Panc1 (cell line): ENCODE measurements around the gene CPT2. TPM values are rescaled to one million over a fixed set of nuclear protein-coding genes. Genes with fewer than 3 reads are reported as not detected.
A peak's percentile ranks its signal among the peaks of the same experiment; 100 is the strongest.

Experiments used
- ATAC-seq: fragments of 200-7000 bp; cut with Tn5 transposase; 2 replicates; pipeline ENCODE4 v1.9.1; 2020; ENCODE audit warnings: mild to moderate bottlenecking, moderate library complexity
- Bru-seq: library from RNA; stranded (reverse); fragments of 400-500 nt; gene quantifications from one replicate; lab custom pipeline; 2021; lab: Mats Ljungman, UMichigan
- BruChase-seq, 2 experiments: library from RNA; stranded (reverse); fragments of 400-500 nt; gene quantifications; one replicate each; lab custom pipeline; 2021; lab: Mats Ljungman, UMichigan
- BruUV-seq: library from RNA; stranded (reverse); fragments of 400-500 nt; replicated peaks from 2 replicates; lab custom pipeline; 2021; lab: Mats Ljungman, UMichigan
- CTCF ChIA-PET: fragments of 300-600 bp; sonication (Branson Sonifier 250); formaldehyde crosslinking; loops from one replicate; lab custom pipeline; 2022; ENCODE audit warnings: antibody characterized with exemption; lab: Charles Lee
- POLR2A ChIA-PET: fragments of 300-600 bp; sonication (Branson Sonifier 250); formaldehyde crosslinking; loops from one replicate; lab custom pipeline; 2022; ENCODE audit warnings: antibody characterized with exemption; lab: Charles Lee
- DNase-seq: peaks from one replicate; pipeline ENCODE4 v3.0.0-alpha.2; 2010; ENCODE audit warnings: low read depth, low spot score
- H3K27ac ChIP-seq: 2 replicates; pipeline ENCODE4 v1.5.1; 2011; ENCODE audit warnings: mild to moderate bottlenecking, low read length, inconsistent platforms
- H3K27me3 ChIP-seq: fragments of 200-500 bp; sonication (Bioruptor generic); 2 replicates; pipeline ENCODE4 v1.6.0; 2014; ENCODE audit warnings: low read length, inconsistent platforms; ENCODE audit not compliant: control insufficient read depth, insufficient read depth
- H3K36me3 ChIP-seq: fragments of 200-500 bp; sonication (Bioruptor generic); 2 replicates; pipeline ENCODE4 v1.5.1; 2014; ENCODE audit warnings: inconsistent platforms, mild to moderate bottlenecking, low read length, moderate library complexity; ENCODE audit not compliant: control insufficient read depth, insufficient read depth
- H3K4me1 ChIP-seq: 2 replicates; pipeline ENCODE4 v1.5.1; 2011; ENCODE audit warnings: inconsistent platforms, mild to moderate bottlenecking, low read length, moderate library complexity; ENCODE audit not compliant: control insufficient read depth, insufficient read depth
- H3K4me3 ChIP-seq, 2 experiments: 2 replicates each; pipeline ENCODE4 v1.5.1; 2011 to 2012; ENCODE audit warnings: low read depth in 2 of 2, low read length in 2 of 2, mild to moderate bottlenecking in 2 of 2, inconsistent platforms in 1 of 2, moderate library complexity in 1 of 2
- H3K9me3 ChIP-seq: fragments of 200-500 bp; sonication (Bioruptor generic); 2 replicates; pipeline ENCODE4 v1.5.1; 2014; ENCODE audit warnings: low read depth, mild to moderate bottlenecking, inconsistent platforms, low read length, moderate library complexity; ENCODE audit not compliant: control insufficient read depth, insufficient read depth
- CTCF ChIP-seq: fragments of 450-650 bp; IDR thresholded peaks from 2 replicates; pipeline ENCODE4 v1.5.1; 2017; ENCODE audit warnings: mild to moderate bottlenecking
- POLR2AphosphoS5 ChIP-seq: IDR thresholded peaks from 2 replicates; pipeline ENCODE4 v1.6.1; 2012; ENCODE audit warnings: mild to moderate bottlenecking, low read depth, low read length, moderate library complexity
- REST ChIP-seq, 2 experiments: IDR thresholded peaks; 2 replicates each; pipeline ENCODE4 v1.6.1; 2011 to 2012; ENCODE audit warnings: low read depth in 2 of 2, control low read depth in 1 of 2, low read length in 1 of 2, mild to moderate bottlenecking in 1 of 2, moderate library complexity in 1 of 2; ENCODE audit not compliant: insufficient read depth in 1 of 2
- SIN3A ChIP-seq: IDR thresholded peaks from 2 replicates; pipeline ENCODE4 v1.6.1; 2012; ENCODE audit warnings: low read depth, mild to moderate bottlenecking, low read length, moderate library complexity, borderline replicate concordance; ENCODE audit not compliant: insufficient read depth
- TCF7L2 ChIP-seq: IDR thresholded peaks from 2 replicates; pipeline ENCODE4 v1.6.1; 2011; ENCODE audit warnings: mild to moderate bottlenecking, low read depth, low read length, inconsistent platforms
- in situ Hi-C: cut with HindIII; loops from 2 replicates; pipeline ENCODE4 v1.10.0; 2016; ENCODE audit warnings: low sequenced_read_pairs, low pct_unique_long_range_greater_than_20kb
- intact Hi-C: fragments of 100-400 bp; cut with micrococcal nuclease; formaldehyde crosslinking; loops from one replicate; pipeline ENCODE4 v1.10.0; 2022; ENCODE audit not compliant: unreplicated experiment
- long read RNA-seq: library from polyadenylated mRNA; unstranded; transcript quantifications from one replicate; pipeline ENCODE4 v2.0.0, GENCODE V29; 2021; ENCODE audit not compliant: unreplicated experiment
- polyA plus RNA-seq: library from polyadenylated mRNA; unstranded; fragments of >200 nt; gene quantifications from one replicate; pipeline ENCODE4 v1.2.1, GENCODE V29; 2012; ENCODE audit warnings: missing spikeins; ENCODE audit not compliant: insufficient read length
- total RNA-seq: library from RNA; stranded (reverse); gene quantifications from one replicate; pipeline ENCODE4 v1.2.1, GENCODE V29; 2021; ENCODE audit not compliant: unreplicated experiment

Gene CPT2
- 18.9 TPM for total RNA-seq
- 18.8 TPM for polyA plus RNA-seq
- Bru-seq, nascent RNA, result percentile 67 among the genes with signal in this experiment
- BruChase-seq, experiment 1, labeled RNA remaining after a 2-hour chase, result percentile 67 among the genes with signal in this experiment
- BruChase-seq, experiment 2, labeled RNA remaining after a 6-hour chase, result percentile 58 among the genes with signal in this experiment
- long read RNA-seq, transcript CPT2-201 (5 exons, 3,094 nt), result major isoform, 26 of 36 reads
- long read RNA-seq, partial matches to known transcripts, result 5 of 36 reads
- long read RNA-seq, other reads (novel, unspliced or antisense), result 0 of 36 reads

GRCh38 chr1:53196485-53197290 lies at the start of gene CPT2:
TSS of gene CPT2 (plus strand) at chr1:53196824. CDS start at chr1:53196944, 120 bp downstream.
- ATAC-seq (peak; percentile 100), DNase-seq (no peak)
- ChIA-PET CTCF (no interaction called here), POLR2A (no interaction called here)
- H3K36me3 ChIP-seq, result peaks cover 2% of the 10 kb centered on the region
- H3K4me1 ChIP-seq, result peaks cover 15% of the 10 kb centered on the region
- intact Hi-C loops (no loop called here), in situ Hi-C loops (no loop called here)
- H3K27me3 ChIP-seq, result no peaks in the 10 kb centered on the region
- peak within 1 kb of the TSS; percentile 91 to 97 for H3K4me3 ChIP-seq
- TF ChIP-seq POLR2AphosphoS5 (peak; percentile 93), TCF7L2 (0 out of 2 replicates have a peak, but pooled peaks have one; percentile 16), SIN3A (0 out of 2 replicates have a peak, but pooled peaks have one; percentile 73), REST (IDR thresholded peaks at IDR 0.05; ENCODE audit: insufficient read depth in 1 of 2, low read depth in 2 of 2, low read length in 1 of 2) (no peak), CTCF (no peak)
- peak within 1 kb of the TSS; percentile 97 for H3K27ac ChIP-seq
- H3K9me3 ChIP-seq, result no peaks in the 10 kb centered on the region
- no TSS peak for BruUV-seq

- in situ Hi-C loops (no loop called here), intact Hi-C loops (no loop called here)
- POLR2A ChIA-PET, result no interaction called here
- no peaks in the 10 kb centered on the region for H3K9me3 ChIP-seq
- no peaks in the 10 kb centered on the region for H3K36me3 ChIP-seq
- H3K4me1 ChIP-seq, result no peaks in the 10 kb centered on the region; the same call in 1 of the 2 replicates
- no peak overlapping the region for H3K27ac ChIP-seq
- CTCF ChIA-PET, result no interaction called here
- ATAC-seq (no peak), DNase-seq (no peak)
- H3K4me3 ChIP-seq, result no peak overlapping the region
- TF ChIP-seq CTCF, result no peak
- TF ChIP-seq POLR2AphosphoS5, result no peak
- no peak for TF ChIP-seq REST (IDR thresholded peaks at IDR 0.05; ENCODE audit: insufficient read depth in 1 of 2, low read depth in 2 of 2, low read length in 1 of 2)
- no peak for TF ChIP-seq TCF7L2
- TF ChIP-seq SIN3A, result no peak
- no TSS peak for BruUV-seq
- H3K27me3 ChIP-seq, result no peaks in the 10 kb centered on the region
These were observed 49.5 kb upstream of the CPT2 start for GRCh38 chr1:53147174-53147573.
